ES-I3 (cell line): Measurements from ENCODE around the gene CHAMP1.

Experiments
- H3K36me3 ChIP-seq: 2 replicates; pipeline ENCODE4 v1.6.1; 2013; ENCODE audit warnings: mild to moderate bottlenecking, low read length, control low read depth, moderate library complexity; ENCODE audit not compliant: insufficient read depth
- H3K4me1 ChIP-seq: 2 replicates; pipeline ENCODE4 v1.6.1; 2013; ENCODE audit warnings: mild to moderate bottlenecking, control low read depth, low read length; ENCODE audit not compliant: insufficient read depth
- H3K9ac ChIP-seq: 2 replicates; pipeline ENCODE4 v1.6.1; 2013; ENCODE audit warnings: low read depth, mild to moderate bottlenecking, low read length, moderate library complexity
- H3K9me3 ChIP-seq: 2 replicates; pipeline ENCODE4 v1.6.1; 2013; ENCODE audit warnings: mild to moderate bottlenecking, low read length, moderate library complexity; ENCODE audit not compliant: control insufficient read depth, insufficient read depth

CHAMP1 gene

DNA sequence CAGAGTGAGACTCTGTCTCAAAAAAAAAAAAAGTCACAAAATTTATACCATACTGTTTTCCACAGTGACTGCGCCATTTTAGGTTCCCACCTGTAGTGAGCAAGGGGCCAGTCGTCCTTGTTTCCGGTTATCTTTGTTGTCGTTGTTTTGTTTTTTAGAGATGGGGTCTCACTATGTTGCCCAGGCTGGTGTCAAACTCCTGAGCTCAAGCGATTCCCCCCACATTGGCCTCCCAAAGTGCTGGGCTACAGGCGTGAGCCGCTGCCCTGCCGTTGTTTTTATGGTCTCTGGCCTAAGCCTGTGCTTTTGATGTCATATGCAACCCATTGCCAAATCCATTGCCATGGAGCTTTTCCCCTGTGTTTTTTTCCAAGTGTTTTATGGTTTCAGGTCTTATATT is 29.6 kb upstream of the CHAMP1 start:
- H3K4me1 ChIP-seq: peaks cover 5% of the 10 kb centered on the region; the same call in 1 of the 2 replicates
- H3K9ac ChIP-seq: no peak overlapping the region
- peaks cover 11% of the 10 kb centered on the region for H3K36me3 ChIP-seq
- H3K9me3 ChIP-seq: no peaks in the 10 kb centered on the region

DNA sequence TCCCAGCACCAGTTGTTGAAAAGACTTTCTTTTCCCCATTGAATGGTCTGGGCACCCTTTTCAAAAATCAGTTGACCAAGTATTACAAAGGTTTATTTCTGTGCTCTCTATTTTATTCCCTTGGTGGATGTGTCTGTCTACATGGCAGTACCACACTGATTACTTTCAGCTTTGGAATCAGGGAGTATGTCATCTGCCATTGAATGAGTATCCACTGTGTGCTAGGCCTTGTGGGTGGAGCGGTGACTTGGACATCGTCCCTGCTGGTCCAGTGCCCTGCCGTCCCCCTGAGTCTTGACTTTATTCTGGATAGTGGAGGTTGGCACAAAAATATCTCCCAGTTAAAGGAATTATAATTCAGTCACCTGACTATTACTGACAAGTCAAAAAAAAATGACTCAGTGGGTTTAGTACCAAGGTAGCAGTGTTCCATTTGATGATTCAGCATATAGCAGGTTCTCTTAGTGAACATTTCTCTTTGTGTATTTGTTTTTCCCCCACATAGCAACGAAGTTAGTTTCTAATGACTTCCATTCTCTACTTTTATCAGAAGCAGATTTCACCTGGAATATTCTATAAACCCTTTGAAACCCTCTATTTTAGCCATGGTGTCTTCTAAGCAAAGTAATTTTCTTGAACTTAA is 29.0 kb upstream of the CHAMP1 start:
- H3K9ac ChIP-seq: no peak overlapping the region
- H3K9me3 ChIP-seq: no peaks in the 10 kb centered on the region
- H3K36me3 ChIP-seq: peaks cover 15% of the 10 kb centered on the region
- peaks cover 4% of the 10 kb centered on the region; the same call in 1 of the 2 replicates for H3K4me1 ChIP-seq

DNA sequence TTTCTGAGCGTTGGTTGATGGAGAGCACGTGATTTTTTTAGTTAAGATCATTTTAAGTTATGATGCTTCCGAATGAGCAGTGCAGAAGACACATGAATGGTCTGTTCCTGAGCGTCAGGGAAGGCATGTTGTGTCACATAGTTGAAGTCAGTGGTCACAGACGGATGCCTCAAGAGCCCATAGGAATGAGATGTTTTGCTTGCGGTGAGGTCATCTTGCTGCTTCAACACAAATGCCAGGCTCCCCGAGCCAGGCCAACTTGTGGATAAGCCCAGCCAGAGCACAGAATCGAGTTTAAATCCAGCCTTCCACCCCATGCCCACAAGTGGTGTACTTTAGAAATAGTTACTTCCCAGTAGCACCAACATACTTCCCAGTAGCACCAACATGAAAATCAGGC is 27.5 kb upstream of the CHAMP1 start:
- Histone ChIP-seq H3K9ac (no peak overlapping the region), H3K9me3 (no peaks in the 10 kb centered on the region), H3K4me1 (no peaks in the 10 kb centered on the region), H3K36me3 (peaks cover 15% of the 10 kb centered on the region)

DNA sequence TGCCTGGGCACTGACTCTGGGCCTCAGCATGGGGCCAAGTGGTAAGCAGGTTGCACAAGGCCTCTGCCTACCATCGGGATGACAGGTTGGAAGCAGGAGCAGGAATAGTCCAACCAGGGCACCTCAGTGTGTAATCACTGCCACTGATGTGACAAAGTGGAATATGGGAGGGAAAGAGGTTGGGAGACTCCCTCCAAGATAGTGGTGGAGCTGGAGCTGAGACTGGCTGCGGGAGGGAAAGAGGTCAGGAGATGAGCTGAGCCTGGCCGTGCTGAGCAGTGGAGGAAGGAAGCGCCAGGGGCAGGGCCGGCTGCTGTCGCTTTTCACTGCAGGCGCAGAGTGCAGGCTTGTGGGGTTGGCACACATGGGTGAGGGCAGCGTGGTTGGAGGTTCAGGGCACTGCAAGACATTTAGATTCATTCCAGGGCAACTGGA is 26.1 kb upstream of the CHAMP1 start:
- Histone ChIP-seq H3K36me3 (peaks cover 15% of the 10 kb centered on the region), H3K9me3 (no peaks in the 10 kb centered on the region), H3K9ac (no peak overlapping the region), H3K4me1 (no peaks in the 10 kb centered on the region)

DNA sequence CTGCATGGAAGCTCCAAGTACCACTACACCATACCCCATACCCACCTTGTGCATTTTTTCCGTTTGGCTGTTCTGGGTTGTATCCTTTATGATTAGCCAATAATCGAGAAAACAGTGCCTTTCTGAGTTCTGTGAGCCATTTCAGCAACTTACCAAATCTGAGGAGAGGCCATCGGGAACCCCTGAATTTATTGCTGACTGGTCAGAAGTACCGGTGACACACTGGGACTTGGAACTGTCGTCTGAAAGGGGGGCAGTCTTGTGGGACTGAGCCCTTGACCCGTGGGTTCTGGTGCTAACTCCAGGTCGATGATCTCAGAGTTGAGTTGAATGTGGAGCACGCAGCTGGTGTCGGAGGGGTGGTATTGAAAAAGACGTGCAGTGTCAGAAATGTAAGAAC is 17.9 kb upstream of the CHAMP1 start:
- Histone ChIP-seq H3K9me3 (no peaks in the 10 kb centered on the region), H3K9ac (no peak overlapping the region), H3K4me1 (no peaks in the 10 kb centered on the region), H3K36me3 (peaks cover 3% of the 10 kb centered on the region)

DNA sequence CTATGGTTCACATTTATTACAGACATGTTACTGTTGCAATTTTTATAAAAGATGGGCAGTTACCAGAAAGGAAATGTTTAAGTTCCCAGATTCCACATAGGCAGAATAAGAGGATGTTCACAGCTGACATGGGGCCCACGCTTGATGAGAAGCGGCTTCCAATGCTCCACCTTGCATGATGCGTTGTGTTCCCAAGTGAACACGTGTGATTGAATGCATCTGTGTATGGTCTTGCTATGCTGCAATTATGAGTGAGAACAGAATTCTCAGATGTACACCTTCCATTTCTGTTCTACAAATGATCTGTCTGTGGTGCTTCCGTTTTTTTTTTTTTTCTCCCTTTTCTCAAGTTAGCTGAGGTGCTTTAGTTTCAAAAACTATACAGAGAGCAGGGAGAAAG is 17.4 kb upstream of the CHAMP1 start:
- H3K4me1 ChIP-seq: no peaks in the 10 kb centered on the region
- H3K9me3 ChIP-seq: no peaks in the 10 kb centered on the region
- H3K9ac ChIP-seq: no peak overlapping the region
- peaks cover 3% of the 10 kb centered on the region for H3K36me3 ChIP-seq

DNA sequence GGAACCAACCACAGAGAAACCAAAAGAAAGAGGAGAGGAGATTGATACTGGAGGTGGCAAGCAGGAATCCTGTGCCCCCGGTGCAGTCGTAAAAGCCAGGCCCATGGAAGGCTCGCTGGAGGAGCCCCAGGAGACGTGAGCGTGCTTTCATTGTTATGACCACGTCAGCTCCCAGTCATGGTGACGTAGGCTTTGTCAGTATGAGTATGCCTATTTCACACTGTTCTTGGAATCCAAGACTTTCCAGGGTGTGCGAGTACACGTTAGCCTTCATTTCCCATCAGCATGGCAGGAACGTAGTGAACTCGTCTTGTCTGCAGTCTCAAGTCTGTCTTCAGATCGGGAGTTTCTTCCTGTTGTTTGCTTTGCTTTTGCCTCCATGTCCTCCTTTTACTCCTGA is 15.4 kb upstream of the CHAMP1 start:
- Histone ChIP-seq H3K9me3 (no peaks in the 10 kb centered on the region), H3K9ac (no peak overlapping the region), H3K36me3 (peaks cover 6% of the 10 kb centered on the region; the same call in 1 of the 2 replicates), H3K4me1 (no peaks in the 10 kb centered on the region)

DNA sequence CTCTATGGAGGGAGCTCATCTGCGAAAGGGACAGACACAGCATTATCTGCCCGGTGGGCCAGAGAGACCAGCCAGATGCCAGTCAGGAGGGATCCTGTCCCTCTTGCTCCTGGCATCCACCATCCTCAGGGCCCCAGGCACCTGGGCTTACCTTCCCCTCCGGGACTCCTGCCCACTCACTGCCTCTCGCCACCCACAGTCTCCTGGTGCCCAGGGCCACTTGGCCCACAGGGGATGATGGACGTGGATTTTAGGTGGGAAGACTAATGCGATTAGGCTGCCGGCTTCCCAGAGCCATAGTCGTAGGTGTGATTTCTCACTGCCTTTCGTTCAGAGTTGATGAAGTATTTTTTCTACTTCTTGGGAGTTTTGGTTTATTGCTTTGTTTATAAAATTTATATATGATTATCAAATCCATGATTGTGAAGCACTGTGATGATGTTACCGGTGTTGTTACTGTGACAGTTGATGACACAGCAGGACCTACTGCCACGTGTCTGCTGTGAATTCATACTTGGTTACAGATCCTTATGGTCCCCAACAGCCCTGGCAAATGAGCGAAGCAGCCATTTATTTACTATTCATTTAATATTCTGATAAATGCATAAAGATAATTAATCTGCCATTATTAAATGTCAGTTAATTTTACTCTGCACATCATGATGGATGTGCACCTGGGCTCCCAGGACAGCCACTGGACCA is 14.5 kb upstream of the CHAMP1 start:
- H3K9me3 ChIP-seq: no peaks in the 10 kb centered on the region
- no peak overlapping the region for H3K9ac ChIP-seq
- H3K36me3 ChIP-seq: peaks cover 11% of the 10 kb centered on the region; the same call in 1 of the 2 replicates
- no peaks in the 10 kb centered on the region for H3K4me1 ChIP-seq

DNA sequence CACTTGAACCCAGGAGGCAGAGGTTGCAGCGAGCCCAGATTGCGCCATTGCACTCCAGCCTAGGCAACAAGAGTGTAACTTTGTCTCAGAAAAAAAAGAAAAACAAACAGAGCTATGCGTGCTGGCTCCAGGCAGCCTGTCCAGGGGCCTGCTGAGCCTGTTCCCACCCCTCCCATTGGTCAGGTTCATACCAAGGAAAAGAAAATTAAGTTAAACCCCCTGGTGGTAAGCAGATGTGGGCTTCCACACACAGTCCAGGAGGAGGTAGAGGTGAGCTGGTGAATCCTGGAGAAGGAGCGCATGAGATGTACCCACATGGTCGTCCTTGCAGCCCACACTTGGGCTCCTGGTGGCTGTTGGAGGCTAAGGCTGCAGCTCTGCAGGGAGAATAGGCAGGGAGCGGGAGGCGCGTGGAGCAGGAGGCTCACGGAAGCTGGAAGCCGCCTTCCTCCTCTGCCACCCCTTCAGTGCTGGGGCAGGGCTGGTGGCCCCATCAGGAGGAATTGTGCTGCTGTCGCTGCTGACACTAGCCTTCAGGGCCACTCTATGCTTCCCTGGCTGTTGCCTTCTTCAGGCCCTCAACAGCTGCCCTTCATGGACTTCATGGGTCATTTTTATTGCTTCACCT is 10.5 kb upstream of the CHAMP1 start:
- Histone ChIP-seq H3K4me1 (no peaks in the 10 kb centered on the region), H3K36me3 (peaks cover 15% of the 10 kb centered on the region; the same call in 1 of the 2 replicates), H3K9ac (no peak overlapping the region), H3K9me3 (no peaks in the 10 kb centered on the region)

DNA sequence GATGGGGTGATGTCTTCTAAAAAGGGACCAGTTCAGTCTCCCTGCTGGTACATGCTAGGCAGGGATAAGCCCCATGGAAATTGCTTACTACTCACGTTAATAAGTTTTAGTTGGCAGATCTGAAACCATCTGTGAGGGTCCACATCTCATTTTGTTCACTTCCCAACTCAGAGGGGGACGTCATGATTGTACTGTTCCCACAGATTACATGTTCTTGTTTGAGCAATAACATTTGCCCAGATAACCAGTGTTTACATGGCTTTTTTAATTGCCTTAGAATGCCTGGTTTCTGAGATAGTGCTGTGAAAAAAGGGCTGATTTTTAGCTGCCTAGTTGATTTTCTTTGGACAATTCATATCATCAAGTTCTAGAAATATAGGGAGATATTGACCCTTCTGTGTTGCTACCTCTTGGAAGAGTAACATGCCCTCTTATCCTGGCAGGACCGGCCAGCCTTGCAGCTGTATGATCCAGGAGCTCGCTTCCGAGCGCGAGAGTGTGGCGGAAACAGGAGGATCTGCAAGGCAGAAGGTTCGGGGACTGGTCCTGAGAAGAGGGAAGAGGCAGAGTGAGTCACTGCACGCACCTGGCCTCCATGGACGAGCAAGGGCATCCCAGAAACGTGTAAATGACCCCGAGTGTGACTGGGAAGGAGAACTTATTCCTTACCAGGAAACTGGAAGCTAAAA is 9.8 kb upstream of the CHAMP1 start:
- Histone ChIP-seq H3K9me3 (no peaks in the 10 kb centered on the region), H3K9ac (no peak overlapping the region), H3K4me1 (no peaks in the 10 kb centered on the region), H3K36me3 (peaks cover 13% of the 10 kb centered on the region; the same call in 1 of the 2 replicates)

DNA sequence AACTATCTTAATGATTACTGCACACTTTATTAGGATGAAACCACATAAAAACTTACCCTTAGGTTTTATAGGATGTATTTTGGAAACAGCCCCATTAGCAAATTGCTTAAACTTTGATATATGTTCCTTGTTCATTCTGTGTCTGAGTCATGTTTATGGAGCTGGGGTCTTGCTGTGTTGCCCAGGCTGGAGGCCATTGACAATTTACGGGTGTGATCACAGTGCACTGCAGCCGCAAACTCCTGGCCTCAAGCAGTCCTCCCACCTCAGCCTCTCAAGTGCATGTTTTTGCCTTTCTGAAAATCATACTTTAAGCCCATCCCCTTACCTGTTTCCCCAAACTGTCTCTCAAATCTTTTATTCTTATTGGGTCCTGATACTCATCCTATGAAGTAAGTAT is 5.2 kb upstream of the CHAMP1 start:
- Histone ChIP-seq H3K36me3 (peaks cover 8% of the 10 kb centered on the region; the same call in 1 of the 2 replicates), H3K9ac (no peak overlapping the region), H3K4me1 (no peaks in the 10 kb centered on the region; the same call in 1 of the 2 replicates), H3K9me3 (no peaks in the 10 kb centered on the region)

DNA sequence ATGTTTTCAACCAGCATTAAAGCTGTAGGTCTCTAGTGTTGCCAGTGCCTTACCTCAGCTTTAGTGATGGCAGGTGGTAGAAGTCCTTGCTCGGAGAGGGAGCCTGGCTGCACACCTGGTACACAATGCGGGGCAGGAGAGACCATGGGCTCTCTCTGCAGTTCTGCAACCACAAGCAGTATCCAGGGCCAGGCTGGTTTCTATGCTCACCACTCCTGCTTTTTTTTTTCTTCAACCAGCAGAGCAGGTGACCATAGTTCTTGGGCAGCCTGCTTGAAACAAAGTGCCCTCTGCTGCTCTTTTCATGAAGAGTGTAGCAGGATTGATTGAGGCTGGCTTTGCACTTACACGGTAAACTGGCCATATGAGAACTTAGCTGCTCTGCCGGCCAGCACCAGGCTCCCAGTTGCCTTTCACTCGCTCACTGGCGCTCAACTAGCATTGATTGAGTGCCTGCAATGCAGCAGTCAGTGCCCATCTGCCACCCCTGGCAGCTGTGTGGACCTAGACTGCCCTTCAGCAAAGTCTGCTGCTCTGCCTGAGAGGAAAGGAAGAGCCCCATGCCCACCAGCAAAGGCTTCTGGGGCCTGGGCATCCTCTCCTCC is 4.4 kb upstream of the CHAMP1 start:
- peaks cover 4% of the 10 kb centered on the region; the same call in 1 of the 2 replicates for H3K36me3 ChIP-seq
- no peaks in the 10 kb centered on the region; the same call in 1 of the 2 replicates for H3K4me1 ChIP-seq
- no peaks in the 10 kb centered on the region for H3K9me3 ChIP-seq
- no peak overlapping the region for H3K9ac ChIP-seq

DNA sequence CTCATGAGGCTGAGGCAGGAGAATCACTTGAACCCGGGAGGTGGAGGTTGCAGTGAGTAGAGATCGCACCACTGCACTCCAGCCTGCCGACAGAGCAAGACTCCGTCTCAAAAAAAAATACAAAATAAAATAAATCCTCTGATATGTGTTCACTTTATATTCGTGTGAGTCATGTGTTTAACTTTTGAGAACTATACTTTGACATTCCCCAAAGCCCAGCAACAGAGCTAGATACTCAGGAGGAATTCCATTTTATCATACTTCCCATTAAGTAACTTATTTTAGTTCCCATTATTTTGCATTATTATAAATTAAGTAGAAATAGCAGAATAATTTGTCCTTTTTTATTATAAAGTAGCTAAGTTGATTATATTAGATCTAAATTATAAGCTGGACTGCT is 3.3 kb upstream of the CHAMP1 start:
- Histone ChIP-seq H3K9ac (no peak overlapping the region), H3K4me1 (no peaks in the 10 kb centered on the region; the same call in 1 of the 2 replicates), H3K36me3 (0 out of 2 replicates have a peak, but pooled peaks cover under 1% of the 10 kb centered on the region), H3K9me3 (no peaks in the 10 kb centered on the region)

DNA sequence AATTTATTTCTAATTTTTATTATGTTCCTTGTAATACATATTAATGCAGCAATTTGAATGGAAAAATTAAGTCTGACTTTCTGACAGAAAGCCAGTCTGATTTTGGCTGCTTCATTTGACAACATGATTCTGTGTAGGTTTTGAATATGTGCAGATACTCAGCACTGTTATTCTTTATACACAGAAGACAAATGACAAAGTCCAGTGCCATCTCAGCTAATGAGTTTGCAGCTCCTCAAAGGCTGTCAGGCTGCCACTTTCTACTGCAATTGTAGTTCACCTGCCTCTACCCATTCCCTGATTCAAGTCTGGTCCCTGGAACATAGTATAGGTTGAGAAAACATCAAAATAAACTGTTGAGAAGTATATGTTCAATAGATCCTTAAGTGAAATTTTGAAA is 2.9 kb upstream of the CHAMP1 start:
- H3K9me3 ChIP-seq: no peaks in the 10 kb centered on the region
- H3K36me3 ChIP-seq: no peaks in the 10 kb centered on the region
- no peaks in the 10 kb centered on the region; the same call in 1 of the 2 replicates for H3K4me1 ChIP-seq
- no peak overlapping the region for H3K9ac ChIP-seq
